NCI-H1436 (cell line): ENCODE data around the gene JPT1.

ENCODE experiments used
- DNase-seq: peaks from one replicate; lab custom pipeline; 2025; lab: John Stamatoyannopoulos, UW

JPT1 gene

DNA sequence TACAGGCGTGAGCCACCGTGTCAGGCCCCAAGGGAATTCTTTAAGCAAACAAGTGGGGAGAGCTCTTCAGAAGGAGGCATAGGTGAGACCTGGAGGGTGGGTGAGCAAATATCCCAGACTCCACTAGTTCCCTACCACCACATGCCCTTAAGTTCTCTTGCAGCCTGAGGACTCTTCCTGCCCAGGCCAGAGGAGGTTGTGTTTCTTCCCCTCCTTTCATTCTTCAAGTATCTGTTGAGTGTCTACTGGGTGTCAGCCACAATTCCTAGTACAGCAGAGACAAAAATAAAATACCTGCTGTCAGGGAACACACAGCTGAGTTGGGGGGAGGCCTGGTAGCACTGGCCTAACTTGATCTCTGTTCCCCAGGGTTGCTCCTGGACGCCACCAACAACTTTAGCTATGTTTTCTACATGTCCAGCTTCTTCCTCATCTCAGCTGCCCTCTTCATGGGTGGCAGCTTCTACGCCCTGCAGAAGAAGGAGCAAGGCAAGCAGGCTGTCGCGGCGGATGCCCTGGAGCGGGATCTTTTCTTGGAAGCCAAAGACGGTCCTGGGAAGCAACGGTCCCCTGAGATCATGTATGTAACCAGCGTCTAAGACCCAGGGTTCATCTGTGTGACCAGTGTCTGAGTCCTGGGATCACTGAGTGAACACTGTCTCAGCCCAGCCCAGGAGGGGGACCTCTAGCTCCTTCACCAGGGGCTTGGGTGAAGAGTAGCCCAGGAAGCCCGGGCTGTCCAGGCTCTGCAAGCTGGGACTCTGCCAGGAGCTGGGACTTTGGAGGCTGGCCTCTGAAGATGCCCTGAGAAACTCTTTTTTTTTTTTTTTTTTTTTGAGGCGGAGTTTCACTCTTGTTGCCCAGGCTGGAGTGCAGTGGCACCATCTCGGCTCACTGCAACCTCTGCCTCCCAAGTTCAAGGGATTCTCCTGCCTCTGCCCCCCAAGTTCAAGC, 50.4 kb downstream of the JPT1 start:
- DNase-seq: no peak

DNA sequence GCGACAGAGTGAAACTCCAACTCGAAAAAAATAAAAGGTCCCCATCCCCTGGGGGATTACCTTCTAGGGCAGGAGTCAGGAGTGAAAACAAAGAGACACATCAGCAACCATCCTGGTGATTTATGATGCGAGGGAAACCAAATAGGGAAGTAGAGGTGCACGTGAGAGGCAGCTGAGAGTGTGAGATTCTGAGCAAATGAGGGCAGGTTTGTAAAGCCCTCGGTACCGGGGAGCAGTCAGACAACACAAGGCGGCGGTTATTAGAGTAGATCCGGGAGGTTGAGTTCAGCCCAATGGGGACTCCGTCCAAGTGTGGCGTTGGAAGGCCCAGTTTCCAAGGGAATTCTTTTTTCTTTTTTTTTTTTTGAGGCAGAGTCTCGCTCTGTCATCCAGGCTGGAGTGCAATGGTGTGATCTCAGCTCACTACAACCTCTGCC, 51.9 kb downstream of the JPT1 start:
- DNase-seq: peak; percentile 51

DNA sequence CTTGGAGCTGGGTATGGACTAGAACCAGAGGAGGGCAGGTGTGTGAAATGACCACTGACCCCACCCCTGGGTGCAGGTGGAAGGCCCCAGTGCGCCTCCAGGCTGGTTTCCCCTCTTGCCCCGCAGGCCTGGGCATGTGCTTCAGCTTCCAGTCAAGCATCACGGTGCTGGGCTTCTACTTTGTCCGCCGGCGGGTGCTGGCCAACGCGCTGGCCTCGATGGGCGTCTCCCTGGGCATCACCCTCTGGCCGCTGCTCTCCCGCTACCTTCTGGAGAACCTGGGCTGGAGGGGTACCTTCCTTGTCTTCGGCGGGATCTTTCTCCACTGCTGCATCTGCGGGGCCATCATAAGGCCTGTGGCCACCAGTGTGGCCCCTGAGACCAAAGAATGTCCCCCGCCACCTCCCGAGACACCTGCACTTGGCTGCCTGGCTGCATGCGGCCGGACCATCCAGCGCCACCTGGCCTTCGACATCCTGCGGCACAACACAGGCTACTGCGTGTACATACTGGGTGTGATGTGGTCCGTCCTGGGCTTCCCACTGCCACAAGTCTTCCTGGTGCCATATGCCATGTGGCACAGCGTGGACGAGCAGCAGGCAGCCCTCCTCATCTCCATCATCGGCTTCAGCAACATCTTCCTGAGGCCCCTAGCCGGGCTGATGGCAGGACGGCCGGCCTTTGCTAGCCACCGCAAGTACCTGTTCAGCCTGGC, 54.3 kb downstream of the JPT1 start:
- DNase-seq: no peak

DNA sequence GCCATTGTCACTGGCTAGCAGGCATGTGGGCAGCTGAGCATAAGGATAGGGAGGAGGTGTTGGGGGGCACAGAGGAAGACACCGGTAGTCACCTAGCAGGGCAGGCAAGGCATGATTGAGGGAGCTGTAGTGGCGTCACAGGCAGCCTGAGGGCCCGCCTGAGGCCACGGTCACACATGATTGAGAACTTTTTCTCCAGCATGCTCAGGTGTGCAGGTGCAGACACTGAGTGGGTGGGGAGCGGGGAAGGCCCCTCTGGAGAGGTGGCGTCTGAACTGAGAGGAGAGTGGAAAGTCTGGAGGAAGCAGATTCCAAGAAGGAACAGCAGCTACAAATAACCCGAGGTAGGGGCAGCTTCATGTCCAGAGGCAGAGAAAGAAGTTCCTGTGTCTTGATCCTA, 55.5 kb downstream of the JPT1 start:
- DNase-seq: no peak

DNA sequence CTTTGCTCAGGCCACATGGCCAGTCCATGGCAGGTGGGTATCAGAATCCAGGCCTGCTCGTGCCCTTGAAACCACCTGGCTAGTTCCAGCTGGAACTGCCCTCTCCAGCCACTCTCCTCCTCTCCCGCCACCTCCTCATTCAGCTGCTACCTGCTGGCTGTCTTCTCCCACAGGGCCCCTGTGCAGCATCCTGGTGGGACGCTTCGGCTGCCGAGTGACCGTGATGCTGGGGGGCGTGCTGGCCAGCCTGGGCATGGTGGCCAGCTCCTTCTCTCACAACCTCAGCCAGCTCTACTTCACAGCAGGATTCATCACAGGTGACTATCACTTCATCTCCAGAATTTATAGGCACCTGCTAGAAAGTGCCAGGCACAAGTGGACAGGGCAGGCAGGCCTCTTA, 56.4 kb downstream of the JPT1 start:
- no peak for DNase-seq

DNA sequence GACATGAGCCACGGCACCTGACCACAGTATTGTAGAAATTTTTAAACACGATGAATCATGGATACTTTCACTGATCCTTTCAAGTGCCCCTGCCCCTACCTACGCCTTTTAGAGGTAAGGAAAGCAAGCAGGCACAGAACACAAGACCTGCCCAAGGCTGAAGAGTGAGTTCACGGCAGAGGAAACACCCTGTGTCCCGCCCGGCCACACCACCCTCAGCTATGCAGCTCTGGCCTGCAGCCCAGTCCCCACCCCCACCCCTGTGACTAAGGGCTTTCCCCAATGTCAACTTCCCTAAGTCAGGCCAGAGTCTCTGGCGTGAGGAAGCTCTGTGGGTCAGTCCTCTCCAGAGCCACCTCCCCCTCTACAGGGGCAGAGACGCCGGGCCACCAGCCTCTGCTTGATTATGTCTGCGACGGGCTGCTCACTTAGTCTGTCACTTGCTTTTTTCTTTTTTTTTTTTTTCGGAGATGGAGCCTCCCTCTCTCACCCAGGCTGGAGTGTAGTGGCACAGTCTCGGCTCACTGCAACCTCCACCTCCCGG, 58.2 kb downstream of the JPT1 start:
- no peak for DNase-seq

DNA sequence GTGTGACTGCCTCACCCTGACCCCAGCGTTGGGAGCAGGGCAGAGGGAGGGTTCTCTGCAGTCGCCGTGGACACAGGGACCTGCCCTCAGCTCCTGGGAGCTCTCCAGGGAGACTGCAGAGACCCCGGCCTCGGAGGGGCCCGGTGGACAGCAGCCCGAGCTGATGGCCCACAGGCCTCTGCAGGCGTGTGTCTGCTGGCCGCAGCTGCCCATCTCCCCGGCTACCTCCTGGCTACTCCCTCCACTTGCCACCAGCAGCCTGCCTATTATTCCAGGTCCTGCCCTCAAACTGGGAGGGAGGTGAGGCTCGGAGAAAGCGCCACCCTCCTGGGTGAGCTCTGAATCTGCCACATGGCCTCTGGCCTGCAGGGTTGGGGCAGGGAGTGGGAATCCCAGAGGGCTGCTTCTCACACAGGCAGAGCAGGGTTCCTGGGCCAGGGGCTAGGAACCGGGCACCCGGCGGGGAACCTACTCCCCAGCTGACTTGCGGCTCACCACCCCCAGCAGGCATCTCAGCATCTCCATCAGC, 59.4 kb downstream of the JPT1 start:
- DNase-seq: no peak

DNA sequence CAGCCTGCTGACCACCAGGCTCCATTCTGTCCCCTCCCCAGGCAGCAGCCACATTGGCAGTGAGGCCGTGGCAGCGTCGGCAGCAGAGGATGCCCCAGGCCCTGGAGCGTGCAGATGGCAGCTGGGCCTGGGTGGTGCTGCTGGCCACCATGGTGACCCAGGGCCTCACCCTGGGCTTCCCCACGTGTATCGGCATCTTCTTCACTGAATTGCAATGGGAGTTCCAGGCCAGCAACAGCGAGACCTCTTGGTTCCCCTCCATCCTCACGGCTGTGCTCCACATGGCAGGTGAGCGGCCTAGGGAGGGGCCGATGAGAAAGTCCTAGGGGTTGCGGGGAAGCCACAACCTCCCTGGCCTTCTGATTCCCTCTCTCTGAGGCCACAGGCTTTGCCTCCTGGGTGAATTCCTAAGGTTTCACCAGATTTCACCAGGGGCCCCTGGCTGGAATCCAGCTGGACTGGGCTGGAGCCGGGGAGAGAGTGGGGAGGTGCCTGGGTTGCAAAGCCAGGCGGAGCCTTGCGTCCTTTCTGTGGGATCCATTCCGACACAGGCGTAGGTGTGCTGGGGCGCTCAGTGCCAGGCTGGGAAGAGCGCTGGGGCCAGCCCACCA, 60.7 kb downstream of the JPT1 start:
- no peak for DNase-seq

DNA sequence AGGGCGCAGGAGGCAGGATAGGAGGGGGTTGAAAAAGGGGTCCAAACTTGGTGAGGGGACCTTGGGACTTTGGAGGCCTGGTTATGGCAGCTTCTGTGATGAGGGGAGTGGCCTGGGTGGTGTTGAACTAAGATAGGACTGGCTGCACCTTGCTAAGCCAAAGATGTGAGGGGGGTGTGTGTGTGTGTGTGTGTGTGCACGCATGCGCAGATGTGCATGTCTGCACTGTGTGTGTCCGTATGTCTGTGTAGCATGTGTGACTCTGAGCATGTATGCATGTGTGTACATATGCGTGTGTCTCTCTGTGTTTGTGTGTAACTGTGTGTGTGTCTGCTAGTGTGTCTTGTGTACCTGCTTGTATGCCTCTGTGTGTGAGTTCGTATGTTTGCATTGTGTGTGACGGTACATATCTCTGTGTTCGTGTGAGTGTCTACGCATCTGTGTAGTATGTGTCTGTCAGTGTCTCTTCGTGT, 62.4 kb downstream of the JPT1 start:
- no peak for DNase-seq

DNA sequence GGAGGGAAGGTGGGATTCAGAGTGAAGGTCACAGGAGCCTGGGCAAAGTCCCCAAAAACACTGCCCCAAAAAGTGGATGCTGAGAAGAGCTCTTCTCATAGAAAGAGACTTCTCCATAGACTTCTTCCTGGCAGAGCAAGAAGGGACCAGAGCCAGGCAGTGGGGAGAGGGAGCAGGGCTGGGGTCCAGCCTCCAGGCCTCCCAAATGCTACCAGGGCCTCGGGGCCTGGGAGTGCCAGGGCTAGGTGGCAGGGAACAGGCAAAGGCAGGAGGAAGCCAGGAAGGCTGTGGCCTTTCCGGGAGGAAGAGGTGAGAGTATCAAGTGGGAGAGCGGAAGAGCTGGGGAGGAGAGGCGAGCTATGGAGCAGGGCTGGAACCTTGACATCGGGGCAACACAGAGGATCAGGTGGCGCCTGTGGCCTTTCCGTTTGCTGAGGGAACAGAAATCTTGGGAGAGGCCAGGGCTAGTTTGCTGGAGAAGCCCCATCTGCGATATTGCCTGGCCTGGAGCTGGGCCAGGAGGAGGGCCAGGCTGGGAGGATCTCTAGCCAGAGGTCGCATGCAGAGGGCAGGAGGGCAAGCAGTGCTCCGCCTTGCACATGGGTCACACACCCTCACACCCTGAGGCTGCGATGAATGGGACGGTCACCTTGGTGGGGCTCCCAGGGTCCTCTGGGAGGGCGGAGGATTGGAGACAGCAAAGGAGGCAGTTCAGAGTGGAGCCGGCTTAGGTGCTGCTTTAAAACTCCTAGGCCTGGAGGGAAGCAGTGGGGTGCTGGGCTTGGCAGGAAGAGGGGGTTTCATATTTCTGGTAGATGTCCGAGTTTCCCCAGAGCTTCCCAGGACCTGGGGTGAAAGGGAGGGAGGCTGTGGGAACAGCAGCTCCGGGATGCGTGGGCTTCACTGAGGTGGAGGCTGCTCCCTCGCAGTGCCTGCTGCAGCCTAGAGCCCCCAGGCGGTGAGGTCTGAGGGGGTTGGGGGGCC, 63.1 kb downstream of the JPT1 start:
- DNase-seq: no peak

DNA sequence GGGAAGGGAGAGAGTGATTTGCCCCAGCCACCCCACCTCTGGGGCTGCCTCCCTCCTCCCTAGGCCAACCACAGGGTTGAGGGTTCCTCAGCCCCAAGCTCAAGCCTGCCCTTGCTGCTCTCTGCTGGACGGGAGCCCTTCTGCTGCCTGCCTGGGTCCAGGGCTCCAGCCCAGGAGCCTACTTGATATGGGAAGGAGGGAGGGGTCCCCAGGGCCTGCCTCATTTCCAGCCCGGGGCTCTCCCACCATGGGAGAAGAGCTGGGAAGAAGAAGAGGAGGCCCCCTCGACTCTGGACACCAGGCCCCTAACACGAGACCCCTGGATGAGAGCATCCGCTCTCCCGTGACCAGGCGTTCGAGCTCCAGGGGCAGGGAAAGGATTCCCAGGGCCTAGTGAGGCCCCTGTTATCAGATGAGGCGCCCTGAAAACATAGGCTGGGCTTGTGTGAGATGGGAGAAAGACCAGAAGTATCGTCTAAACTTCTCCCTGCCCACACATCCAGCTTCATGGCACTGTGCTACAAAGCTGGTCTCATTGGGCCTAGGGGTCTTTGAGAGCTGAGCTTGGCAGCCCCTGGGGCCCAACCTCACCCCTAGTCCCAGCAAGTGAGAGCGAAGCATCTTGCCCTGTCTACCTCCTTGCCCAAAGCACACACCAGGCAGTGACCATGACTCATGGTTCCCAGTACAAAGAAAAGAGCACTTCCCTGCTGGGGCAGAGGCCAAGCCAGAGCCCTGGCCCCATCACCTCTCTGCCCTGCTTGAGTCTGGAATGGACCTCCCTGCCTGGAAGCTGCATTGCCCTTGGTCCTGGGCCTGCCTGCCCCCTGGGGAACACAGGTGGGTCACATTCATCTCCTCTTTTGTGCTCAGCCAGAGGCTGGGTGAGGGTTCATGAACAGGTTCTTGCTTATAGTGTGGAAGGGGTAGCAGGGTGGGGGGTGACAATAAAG, 65.6 kb downstream of the JPT1 start:
- no peak for DNase-seq

DNA sequence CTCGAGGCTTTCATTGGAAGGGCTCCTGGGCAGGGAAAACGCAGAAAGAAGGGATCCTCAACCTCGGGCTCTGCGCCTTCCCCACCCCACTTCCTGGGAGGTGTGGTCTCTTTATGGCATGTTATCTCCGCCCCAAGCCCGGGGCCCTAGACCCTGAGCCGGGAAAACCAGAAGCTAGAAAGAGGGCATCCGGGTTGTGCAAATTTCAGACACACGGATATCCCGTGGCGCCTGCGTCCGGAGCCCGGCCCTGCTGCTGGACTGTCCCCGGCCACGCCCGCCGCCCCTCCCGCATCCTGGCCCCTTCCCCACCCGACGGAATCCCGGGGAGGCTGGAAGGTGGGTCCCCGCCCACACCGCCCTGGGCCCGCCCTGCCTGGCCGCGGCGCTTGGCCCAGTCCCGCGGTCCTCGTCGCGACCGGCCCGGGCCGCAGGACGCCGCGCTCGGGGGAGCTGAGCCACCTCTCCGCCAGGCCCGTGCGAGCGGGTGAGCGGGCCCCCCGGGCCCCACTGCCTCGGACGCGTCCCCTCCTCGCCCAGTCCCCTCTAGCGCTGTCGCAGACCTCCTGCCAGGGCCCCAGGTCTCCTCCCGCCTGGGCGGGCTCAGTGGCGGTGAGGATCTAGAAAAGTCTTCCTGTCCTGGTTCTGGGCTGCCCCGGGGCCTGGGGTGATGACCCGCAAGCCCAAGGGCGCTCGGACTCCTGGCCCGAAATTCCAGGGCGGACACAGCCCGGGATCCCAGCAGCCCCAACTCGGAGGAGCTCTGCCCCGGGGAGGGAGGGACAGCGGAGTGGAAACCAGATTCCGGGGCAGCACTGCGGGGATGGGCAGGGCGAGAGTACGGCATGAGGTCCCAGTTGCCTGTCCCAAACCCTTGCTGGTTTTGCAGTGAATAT, 66.5 kb downstream of the JPT1 start, which contains the start of gene SLC16A5:
Gene SLC16A5, plus strand, starts transcription at position 397 of the 896 bp plus-strand sequence. CDS start 5,683 bp downstream, outside the sequence.
- no peak for DNase-seq

DNA sequence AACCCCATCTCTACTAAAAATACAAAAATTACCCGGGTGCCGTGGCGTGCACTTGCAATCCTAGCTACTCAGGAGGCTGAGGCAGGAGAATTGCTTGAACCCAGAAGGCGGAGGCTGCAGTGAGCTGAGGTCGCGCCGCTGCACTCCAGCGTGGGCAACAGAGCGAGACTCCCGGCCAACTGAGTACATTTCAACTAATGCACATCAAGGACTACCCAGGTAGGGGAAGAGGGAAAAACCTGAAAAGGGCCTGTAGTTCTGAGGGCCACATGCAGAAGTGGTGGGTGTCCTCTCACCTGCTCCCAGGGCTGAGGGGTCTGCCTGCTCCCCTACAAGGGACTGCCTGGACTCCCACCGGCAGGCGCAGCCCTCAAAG, 67.1 kb downstream of the JPT1 start:
- DNase-seq: no peak

DNA sequence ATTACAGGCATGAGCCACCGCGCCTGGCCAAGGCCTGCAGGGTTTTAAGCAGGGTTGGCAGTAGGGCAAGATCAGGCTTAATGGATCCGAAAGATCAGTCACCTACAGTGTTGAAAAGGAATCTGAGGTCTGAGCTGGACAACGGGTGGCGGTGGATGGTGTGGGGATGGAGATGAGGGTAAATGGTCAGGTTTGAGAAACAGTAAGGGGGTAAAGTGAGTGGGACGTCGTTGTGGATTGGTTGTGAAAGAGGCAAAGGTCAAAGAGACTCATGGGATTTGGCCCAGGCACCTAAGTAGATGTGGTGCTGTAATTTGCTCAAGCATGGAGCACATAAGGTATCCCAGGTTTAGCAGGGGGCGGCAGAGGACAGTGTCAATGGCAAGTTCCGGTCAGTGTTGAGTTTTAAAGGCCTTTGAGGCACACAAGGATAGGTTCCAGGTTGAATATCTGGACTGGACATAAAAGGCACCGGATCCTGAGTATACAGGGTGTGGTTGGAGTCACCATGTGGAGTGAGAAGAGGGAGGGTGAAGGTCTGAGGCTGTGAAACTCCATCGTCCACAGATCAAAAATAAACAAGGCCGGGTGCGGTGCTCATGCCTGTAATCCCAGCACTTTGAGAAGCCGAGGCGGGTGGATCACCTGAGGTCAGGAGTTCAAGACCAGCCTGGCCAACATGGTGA, 67.7 kb downstream of the JPT1 start:
- DNase-seq: no peak
